HepG2 (cell line): ENCODE data around the gene ELMOD3. TPM values are rescaled to one million over a fixed set of nuclear protein-coding genes. Genes with fewer than 3 reads are reported as not detected.

Experiments used
- BORCS8-MEF2B ChIP-seq: sonication (generic); formaldehyde crosslinking; IDR thresholded peaks from 2 replicates; pipeline ENCODE4 v1.8.0; 2022; ENCODE audit warnings: mild to moderate bottlenecking, missing genetic modification reagents
- CENPT ChIP-seq: sonication (generic); formaldehyde crosslinking; IDR thresholded peaks from 2 replicates; pipeline ENCODE4 v1.8.0; 2022; ENCODE audit warnings: low read depth, mild to moderate bottlenecking, moderate library complexity, missing genetic modification reagents
- CTCF ChIP-seq: sonication (generic); formaldehyde crosslinking; IDR thresholded peaks from 2 replicates; pipeline ENCODE4 v1.5.0; 2020; ENCODE audit warnings: mild to moderate bottlenecking, missing genetic modification reagents, moderate library complexity
- FOXP1 ChIP-seq, 2 experiments: fragments of 450-650 bp in 1 of 2; IDR thresholded peaks; 2 replicates each; pipeline ENCODE4 v1.6.1; 2017 to 2018; ENCODE audit warnings: antibody characterized with exemption in 1 of 2
- GTF3A ChIP-seq: sonication (generic); formaldehyde crosslinking; conservative IDR thresholded peaks from 2 replicates; pipeline ENCODE4 v1.4.0; 2020; ENCODE audit warnings: mild to moderate bottlenecking, missing genetic modification reagents
- IRF2 ChIP-seq: IDR thresholded peaks from 2 replicates; pipeline ENCODE4 v1.6.1; 2018; ENCODE audit warnings: missing genetic modification reagents, missing compliant biosample characterization
- KAT8 ChIP-seq: IDR thresholded peaks from 2 replicates; pipeline ENCODE4 v1.6.1; 2016; ENCODE audit warnings: missing genetic modification reagents, missing compliant biosample characterization
- MTERF4 ChIP-seq: sonication (generic); formaldehyde crosslinking; IDR thresholded peaks from 2 replicates; pipeline ENCODE4 v1.8.0; 2023; ENCODE audit warnings: mild to moderate bottlenecking, missing genetic modification reagents
- NFIB ChIP-seq: sonication (generic); formaldehyde crosslinking; IDR thresholded peaks from 2 replicates; pipeline ENCODE4 v1.9.0; 2021; ENCODE audit warnings: missing genetic modification reagents, mild to moderate bottlenecking, borderline replicate concordance
- SETDB1 ChIP-seq: sonication (generic); formaldehyde crosslinking; IDR thresholded peaks from 2 replicates; pipeline ENCODE4 v1.5.1; 2020; ENCODE audit warnings: missing genetic modification reagents, mild to moderate bottlenecking, borderline replicate concordance
- TFE3 ChIP-seq: IDR thresholded peaks from 2 replicates; pipeline ENCODE4 v1.6.1; 2016
- ZEB1 ChIP-seq: IDR thresholded peaks from 2 replicates; pipeline ENCODE4 v1.6.1; 2012; ENCODE audit warnings: mild to moderate bottlenecking, low read depth, inconsistent platforms; ENCODE audit not compliant: insufficient replicate concordance
- ZFY ChIP-seq: sonication (generic); formaldehyde crosslinking; IDR thresholded peaks from 2 replicates; pipeline ENCODE4 v1.4.0; 2020; ENCODE audit warnings: missing genetic modification reagents
- ZNF414 ChIP-seq: sonication (generic); formaldehyde crosslinking; IDR thresholded peaks from 2 replicates; pipeline ENCODE4 v1.5.0; 2020; ENCODE audit warnings: missing genetic modification reagents
- ZNF709 ChIP-seq: sonication (generic); formaldehyde crosslinking; IDR thresholded peaks from 2 replicates; pipeline ENCODE4 v1.5.0; 2020; ENCODE audit warnings: mild to moderate bottlenecking, missing genetic modification reagents
- ZNF710 ChIP-seq: sonication (generic); formaldehyde crosslinking; IDR thresholded peaks from 2 replicates; pipeline ENCODE4 v1.5.0; 2020; ENCODE audit warnings: mild to moderate bottlenecking, missing genetic modification reagents, borderline replicate concordance
- ZNF841 ChIP-seq: sonication (generic); formaldehyde crosslinking; IDR thresholded peaks from 2 replicates; pipeline ENCODE4 v1.8.1; 2023; ENCODE audit warnings: missing genetic modification reagents, borderline replicate concordance
- polyA plus RNA-seq, 8 experiments: library from polyadenylated mRNA; depleted of rRNA in 3 of 8; stranded (reverse) in 7 of 8; unstranded in 1 of 8; fragments of >200 nt; fragmentation: Illumina TruSeq in 4 of 8; extraction: Trizol in 4 of 8; gene quantifications; 2 replicates each; pipeline versions ENCODE4 v1.2.1 to v1.2.3, GENCODE V29; 2011 to 2016; ENCODE audit warnings: low read depth in 4 of 8, missing spikeins in 1 of 8, mixed read lengths in 1 of 8; ENCODE audit not compliant: insufficient read depth in 1 of 8
- total RNA-seq, 5 experiments: library from RNA; depleted of rRNA; stranded (reverse); fragments of >200 nt; fragmentation: Illumina TruSeq; extraction: Trizol; gene quantifications; 2 replicates each; pipeline ENCODE4 v1.2.3, GENCODE V29; 2016; ENCODE audit warnings: low read depth in 1 of 5
- TF ChIP-seq, protein P1 (sequence below): sonication (generic); formaldehyde crosslinking; IDR thresholded peaks from 2 replicates; pipeline ENCODE4 v1.4.0; 2020; ENCODE audit warnings: missing genetic modification reagents, borderline replicate concordance

Gene ELMOD3
- total and polyA plus RNA-seq, 2 of the 13 experiments (the other 11 are each of a cell fraction or from before 2014, with no cell fraction given), result 13.3 to 19.5 TPM

DNA sequence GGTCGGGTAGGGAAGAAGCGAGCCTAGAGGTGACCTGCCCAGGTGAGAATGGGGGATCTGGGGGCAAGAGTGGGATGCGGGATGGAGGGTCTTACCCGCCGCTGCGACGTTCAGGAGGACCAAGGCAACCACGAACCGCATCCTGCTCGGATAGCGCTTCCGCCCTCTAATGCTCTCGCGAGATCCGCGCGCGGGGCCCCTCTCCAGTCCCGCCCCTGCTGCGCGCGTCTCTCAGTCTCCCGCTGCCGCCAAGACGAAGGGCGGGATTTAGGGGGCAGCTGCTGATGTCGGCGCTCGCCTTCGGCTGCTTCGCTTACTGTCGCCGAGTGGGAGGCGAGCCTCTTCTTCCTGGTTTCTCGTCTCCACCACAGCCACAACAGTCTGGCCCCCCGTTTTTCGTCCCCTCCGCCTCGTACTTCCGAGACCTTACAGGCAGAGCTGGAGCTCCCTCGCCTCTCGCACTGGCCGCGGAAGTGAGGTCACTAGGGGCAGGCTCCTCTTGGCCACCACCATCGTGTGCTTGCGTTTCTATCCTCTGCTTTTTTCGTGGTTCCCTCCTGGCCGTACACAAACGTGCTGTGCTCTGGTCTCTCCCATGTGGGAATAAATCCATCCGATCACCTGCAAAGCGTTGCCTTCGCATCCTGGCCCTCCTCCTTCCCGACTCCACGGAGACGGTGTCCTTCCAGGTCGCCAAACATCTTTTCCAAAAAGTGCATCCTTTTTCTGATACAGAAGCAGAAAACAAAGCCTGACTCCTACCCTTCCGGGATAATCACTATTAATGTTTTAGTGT is 26.5 kb upstream of the ELMOD3 start, which contains the start of gene TGOLN2 (continued):
- peak; percentile 81 for TF ChIP-seq MTERF4 (CRISPR knock-in tag)
- TF ChIP-seq GTF3A (CRISPR knock-in tag), result peak; percentile 94
- peak; percentile 95 for TF ChIP-seq KAT8
- TF ChIP-seq, protein P1, sequence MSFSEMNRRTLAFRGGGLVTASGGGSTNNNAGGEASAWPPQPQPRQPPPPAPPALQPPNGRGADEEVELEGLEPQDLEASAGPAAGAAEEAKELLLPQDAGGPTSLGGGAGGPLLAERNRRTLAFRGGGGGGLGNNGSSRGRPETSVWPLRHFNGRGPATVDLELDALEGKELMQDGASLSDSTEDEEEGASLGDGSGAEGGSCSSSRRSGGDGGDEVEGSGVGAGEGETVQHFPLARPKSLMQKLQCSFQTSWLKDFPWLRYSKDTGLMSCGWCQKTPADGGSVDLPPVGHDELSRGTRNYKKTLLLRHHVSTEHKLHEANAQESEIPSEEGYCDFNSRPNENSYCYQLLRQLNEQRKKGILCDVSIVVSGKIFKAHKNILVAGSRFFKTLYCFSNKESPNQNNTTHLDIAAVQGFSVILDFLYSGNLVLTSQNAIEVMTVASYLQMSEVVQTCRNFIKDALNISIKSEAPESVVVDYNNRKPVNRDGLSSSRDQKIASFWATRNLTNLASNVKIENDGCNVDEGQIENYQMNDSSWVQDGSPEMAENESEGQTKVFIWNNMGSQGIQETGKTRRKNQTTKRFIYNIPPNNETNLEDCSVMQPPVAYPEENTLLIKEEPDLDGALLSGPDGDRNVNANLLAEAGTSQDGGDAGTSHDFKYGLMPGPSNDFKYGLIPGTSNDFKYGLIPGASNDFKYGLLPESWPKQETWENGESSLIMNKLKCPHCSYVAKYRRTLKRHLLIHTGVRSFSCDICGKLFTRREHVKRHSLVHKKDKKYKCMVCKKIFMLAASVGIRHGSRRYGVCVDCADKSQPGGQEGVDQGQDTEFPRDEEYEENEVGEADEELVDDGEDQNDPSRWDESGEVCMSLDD (CRISPR knock-in tag), result peak; percentile 82; the same call in 1 of the 2 replicates
- TF ChIP-seq SETDB1, result no peak
- no peak for TF ChIP-seq NFIB (CRISPR knock-in tag)
- TF ChIP-seq FOXP1 (IDR thresholded peaks at IDR 0.05), result no peak
- no peak for TF ChIP-seq FOXP1 (CRISPR knock-in tag; IDR thresholded peaks at IDR 0.05)
- peak; percentile 47 for TF ChIP-seq CTCF (CRISPR knock-in tag)
- peak; percentile 87 for TF ChIP-seq TFE3 (CRISPR knock-in tag)
- TF ChIP-seq ZEB1, result peak; percentile 29
- TF ChIP-seq ZNF841 (CRISPR knock-in tag), result no peak
- peak; percentile 71; the same call in 1 of the 2 replicates for TF ChIP-seq ZNF414
- peak; percentile 96 for TF ChIP-seq ZNF709 (CRISPR knock-in tag)
- TF ChIP-seq ZNF710 (CRISPR knock-in tag), result peak; percentile 80; the same call in 1 of the 2 replicates
- peak; percentile 79; the same call in 1 of the 2 replicates for TF ChIP-seq IRF2 (CRISPR knock-in tag)
- peak; percentile 96 for TF ChIP-seq BORCS8-MEF2B
- TF ChIP-seq CENPT, result peak; percentile 76
- TF ChIP-seq ZFY (CRISPR knock-in tag), result peak; percentile 87
